ENCODE results near the gene TSPAN2. TPM values are rescaled to one million over a fixed set of nuclear protein-coding genes. Genes with fewer than 3 reads are reported as not detected.

TSPAN2 gene
- total RNA-seq, 4 donors from 2014 or later = 2.8 to 7.8 (median 5.6) TPM

GRCh38 chr1:115088871-115089419, 358 bp downstream of the TSPAN2 start:
- DNase-seq (ENCODE audit: low spot score) (no peak), ATAC-seq (ENCODE audit: low FRiP score) (peak; percentile 4)
- no peak for TF ChIP-seq CTCF (IDR thresholded peaks at IDR 0.05)

- no peak for TF ChIP-seq CTCF (IDR thresholded peaks at IDR 0.05)
- no peak for ATAC-seq (ENCODE audit: low FRiP score)
- DNase-seq (ENCODE audit: low spot score) = no peak
Measured at GRCh38 chr1:115088115-115088778, 1.1 kb downstream of the TSPAN2 start.

- no peak for DNase-seq (ENCODE audit: low spot score)
- TF ChIP-seq CTCF (IDR thresholded peaks at IDR 0.05) = no peak
- ATAC-seq (ENCODE audit: low FRiP score) = no peak
Measured at GRCh38 chr1:115086176-115086830, 3.0 kb downstream of the TSPAN2 start.

GRCh38 chr1:115084902-115085511, 4.3 kb downstream of the TSPAN2 start:
- DNase-seq (ENCODE audit: low spot score) (no peak), ATAC-seq (ENCODE audit: low FRiP score) (peak; percentile 59)
- no peak for TF ChIP-seq CTCF (IDR thresholded peaks at IDR 0.05)

- no peak for TF ChIP-seq CTCF (IDR thresholded peaks at IDR 0.05)
- ATAC-seq (ENCODE audit: low FRiP score) = no peak
- DNase-seq (ENCODE audit: low spot score) = no peak
Measured at GRCh38 chr1:115082949-115083348, 6.4 kb downstream of the TSPAN2 start.

- TF ChIP-seq CTCF (IDR thresholded peaks at IDR 0.05) = no peak
- DNase-seq (ENCODE audit: low spot score) = no peak
- no peak for ATAC-seq (ENCODE audit: low FRiP score)
Measured at GRCh38 chr1:115078708-115079107, 10.6 kb downstream of the TSPAN2 start.
